Sigmoid colon (tissue), 7 donors: ENCODE data around the gene CD180. TPM values are rescaled to one million over a fixed set of nuclear protein-coding genes. Genes with fewer than 3 reads are reported as not detected.

ENCODE experiments used
- DNase-seq: peaks from one replicate; pipeline ENCODE4 v3.0.0-alpha.2; 2019
- H3K27ac ChIP-seq, 4 donors: fragments of 200-600 bp; sonication (generic); one replicate each; pipeline ENCODE4 v1.5.1; 2016 to 2019; ENCODE audit warnings: mild to moderate bottlenecking in 1 of 4
- H3K27me3 ChIP-seq, 3 donors: fragments of 200-600 bp; sonication (generic); one replicate each; pipeline ENCODE4 v1.5.1; 2019; ENCODE audit warnings: mild to moderate bottlenecking in 1 of 3
- H3K36me3 ChIP-seq, 4 donors: fragments of 200-600 bp; sonication (generic); one replicate each; pipeline ENCODE4 v1.5.1; 2016 to 2019
- H3K4me1 ChIP-seq, 4 donors: fragments of 200-600 bp; sonication (generic); one replicate each; pipeline ENCODE4 v1.5.1; 2017 to 2019
- H3K4me3 ChIP-seq, 4 donors: fragments of 200-600 bp; sonication (generic); one replicate each; pipeline ENCODE4 v1.5.1; 2017 to 2019; ENCODE audit warnings: mild to moderate bottlenecking in 2 of 4, moderate library complexity in 1 of 4
- H3K9me3 ChIP-seq, 4 donors: fragments of 200-600 bp in 3 of 4; sonication (generic) in 3 of 4; one replicate each; pipeline versions ENCODE4 v1.5.1 to v1.6.1; 2013 to 2019
- CTCF ChIP-seq, 4 experiments: fragments of 450-650 bp in 3 of 4; fragments of 200-600 bp in 1 of 4; IDR thresholded peaks; one replicate each; pipeline ENCODE4 v1.5.1; 2016 to 2019; ENCODE audit warnings: antibody characterized with exemption in 4 of 4, mild to moderate bottlenecking in 3 of 4, moderate library complexity in 2 of 4
- EP300 ChIP-seq, 4 donors: sonication (generic); formaldehyde crosslinking; IDR thresholded peaks; one replicate each; pipeline ENCODE4 v1.6.1; 2017; ENCODE audit warnings: antibody characterized with exemption in 4 of 4
- POLR2A ChIP-seq, 2 donors: fragments of 450-650 bp; IDR thresholded peaks; one replicate each; pipeline ENCODE4 v1.6.1; 2016; ENCODE audit warnings: antibody characterized with exemption in 2 of 2, mild to moderate bottlenecking in 2 of 2, moderate library complexity in 2 of 2
- POLR2AphosphoS5 ChIP-seq, 4 donors: sonication (generic); formaldehyde crosslinking; IDR thresholded peaks; one replicate each; pipeline ENCODE4 v1.6.1; 2017; ENCODE audit warnings: antibody characterized with exemption in 4 of 4
- WGBS, 2 donors: extraction: QIAGEN DNeasy Blood & Tissue Kit; methylation state at CpG; one replicate each; pipeline ENCODE4 v1.1.7; 2013; 5-methylcytosine and 5-hydroxymethylcytosine counted together
- intact Hi-C: fragments of 100-400 bp; cut with DNase I; formaldehyde crosslinking; loops from one replicate; pipeline ENCODE4 v1.15.1; 2023
- polyA plus RNA-seq, 3 donors: library from polyadenylated mRNA; stranded (reverse); fragments of 200-250 nt; gene quantifications; one replicate each; pipeline ENCODE4 v1.2.3, GENCODE V29; 2013
- total RNA-seq, 4 donors: library from RNA; depleted of rRNA; stranded (reverse); fragments of >200 nt; gene quantifications; one replicate each; pipeline ENCODE4 v1.1.0, GENCODE V29; 2016
- donor health status: healthy with polysubstance abuse.
- donor health status: Bipolar disorder and iron deficiency.
- donor health status: healthy.

Gene CD180
- total and polyA plus RNA-seq, 7 donors, result 0.55 to 3.5 (median 0.99) TPM

DNA sequence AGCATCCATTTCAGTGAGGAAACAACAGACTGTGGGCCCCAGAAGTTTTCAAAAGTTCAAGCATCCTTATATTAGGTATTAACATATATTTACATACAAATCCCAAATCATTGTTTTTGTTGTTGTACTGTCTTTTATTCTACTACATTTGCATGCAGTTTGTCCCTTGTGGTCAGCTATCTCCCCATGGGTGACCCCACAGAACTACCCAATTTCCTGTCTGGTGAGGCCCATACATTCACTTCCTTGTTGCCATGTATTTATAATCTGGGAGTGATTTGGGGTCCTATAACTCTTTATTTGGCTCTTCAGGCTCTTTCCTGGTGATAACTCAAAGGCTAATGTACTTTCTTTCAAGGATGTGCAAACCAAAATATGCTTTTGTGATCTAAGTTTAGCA is 3.3 kb upstream of the CD180 start:
- TF ChIP-seq POLR2A (IDR thresholded peaks at IDR 0.05) (no peak), EP300 (IDR thresholded peaks at IDR 0.05) (no peak), CTCF (IDR thresholded peaks at IDR 0.05) (no peak), POLR2AphosphoS5 (IDR thresholded peaks at IDR 0.05) (no peak)
- Histone ChIP-seq H3K4me3 (no peak overlapping the region), H3K4me1 (peaks cover 0 to 6% (median 2%) of the 10 kb centered on the region in 4 donors), H3K27ac (no peak overlapping the region), H3K9me3 (peaks cover 0 to 3% (median 0%) of the 10 kb centered on the region in 4 donors), H3K36me3 (no peaks in the 10 kb centered on the region), H3K27me3 (no peaks in the 10 kb centered on the region)
- DNase-seq, result no peak
- intact Hi-C loops, result no loop called here

- intact Hi-C loops, result no loop called here
- Histone ChIP-seq H3K36me3 (no peaks in the 10 kb centered on the region), H3K9me3 (peaks cover 0 to 3% (median 0%) of the 10 kb centered on the region in 4 donors), H3K27ac (no peak overlapping the region), H3K27me3 (no peaks in the 10 kb centered on the region), H3K4me3 (no peak overlapping the region), H3K4me1 (no peaks in the 10 kb centered on the region)
- no peak for DNase-seq
- 56 to 64% methylated on average over 1 of the region's 1 CpG for WGBS, 2 donors
- TF ChIP-seq EP300 (IDR thresholded peaks at IDR 0.05) (no peak), POLR2A (IDR thresholded peaks at IDR 0.05) (no peak), CTCF (IDR thresholded peaks at IDR 0.05) (no peak), POLR2AphosphoS5 (IDR thresholded peaks at IDR 0.05) (no peak)
Observed at GRCh38 chr5:67198917-67199316, 2.3 kb upstream of the CD180 start.

- no peaks in the 10 kb centered on the region for H3K36me3 ChIP-seq
- DNase-seq, result no peak
- 95 to 97% methylated on average over 1 of the region's 1 CpG for WGBS, 2 donors
- no peak overlapping the region for H3K4me3 ChIP-seq
- H3K4me1 ChIP-seq, result peaks cover 0 to 8% (median 0%) of the 10 kb centered on the region in 4 donors
- TF ChIP-seq POLR2A (IDR thresholded peaks at IDR 0.05), result no peak
- no peak for TF ChIP-seq EP300 (IDR thresholded peaks at IDR 0.05)
- TF ChIP-seq POLR2AphosphoS5 (IDR thresholded peaks at IDR 0.05), result no peak
- TF ChIP-seq CTCF (IDR thresholded peaks at IDR 0.05), result no peak
- intact Hi-C loops, result no loop called here
- no peak overlapping the region for H3K27ac ChIP-seq
- peaks cover 0 to 3% (median 0%) of the 10 kb centered on the region in 4 donors for H3K9me3 ChIP-seq
- H3K27me3 ChIP-seq, result no peaks in the 10 kb centered on the region
Observed at GRCh38 chr5:67197536-67197935, 937 bp upstream of the CD180 start.

GRCh38 chr5:67195406-67196275 is 958 bp downstream of the CD180 start:
- Histone ChIP-seq H3K36me3 (no peaks in the 10 kb centered on the region), H3K27ac (peak overlapping the region in 1 of 4 donors; percentile 9), H3K9me3 (no peaks in the 10 kb centered on the region), H3K4me3 (no peak overlapping the region), H3K4me1 (peaks cover 0 to 8% (median 0%) of the 10 kb centered on the region in 4 donors), H3K27me3 (no peaks in the 10 kb centered on the region)
- no peak for TF ChIP-seq POLR2AphosphoS5 (IDR thresholded peaks at IDR 0.05)
- WGBS, 2 donors, result 76 to 93% methylated on average over 7 of the region's 7 CpGs
- intact Hi-C loops, result no loop called here
- DNase-seq, result no peak

GRCh38 chr5:67194166-67194565 is 2.4 kb downstream of the CD180 start:
- no peak for TF ChIP-seq POLR2A (IDR thresholded peaks at IDR 0.05)
- TF ChIP-seq EP300 (IDR thresholded peaks at IDR 0.05), result no peak
- no peak for TF ChIP-seq CTCF (IDR thresholded peaks at IDR 0.05)
- TF ChIP-seq POLR2AphosphoS5 (IDR thresholded peaks at IDR 0.05), result no peak
- Histone ChIP-seq H3K4me3 (no peak overlapping the region), H3K36me3 (no peaks in the 10 kb centered on the region), H3K27ac (no peak overlapping the region), H3K9me3 (no peaks in the 10 kb centered on the region), H3K27me3 (no peaks in the 10 kb centered on the region), H3K4me1 (peaks cover 0 to 8% (median 0%) of the 10 kb centered on the region in 4 donors)
- intact Hi-C loops, result no loop called here
- WGBS, 2 donors, result 69 to 84% methylated on average over 3 of the region's 3 CpGs
- no peak for DNase-seq
